ENCODE data around the gene ARID5A.
"Not testable (repeated sequence)": the region's sequence is repeated elsewhere in the genome, so short reads cannot be mapped to it uniquely, and the experiment has no call there.

The ARID5A gene

GRCh38 chr2:96536445-96537065, at the start of gene ARID5A:
TSS of gene ARID5A (plus strand) at chr2:96536752. CDS start at chr2:96536827, 75 bp downstream.
- peak; percentile 97 for DNase-seq (ENCODE audit: low spot score)

DNA sequence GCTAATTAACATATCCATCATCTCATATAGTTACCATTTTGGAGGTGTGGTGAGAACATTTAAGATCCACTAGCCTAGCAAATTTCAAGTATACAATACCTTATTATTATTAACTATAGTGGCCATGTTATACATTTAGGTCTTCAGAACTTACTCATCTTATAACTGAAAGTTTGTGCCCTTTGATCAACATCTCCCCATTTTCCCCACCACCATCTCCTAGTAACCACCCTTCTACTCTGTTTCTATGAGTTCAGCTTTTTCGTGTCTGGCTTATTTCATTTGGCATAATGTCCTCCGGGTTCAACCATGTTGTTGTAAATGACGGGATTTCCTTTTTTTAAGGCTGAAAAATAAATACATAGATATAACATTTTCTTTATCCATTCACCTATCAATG, 47.3 kb upstream of the ARID5A start:
- no peak for DNase-seq (ENCODE audit: low spot score)

DNA sequence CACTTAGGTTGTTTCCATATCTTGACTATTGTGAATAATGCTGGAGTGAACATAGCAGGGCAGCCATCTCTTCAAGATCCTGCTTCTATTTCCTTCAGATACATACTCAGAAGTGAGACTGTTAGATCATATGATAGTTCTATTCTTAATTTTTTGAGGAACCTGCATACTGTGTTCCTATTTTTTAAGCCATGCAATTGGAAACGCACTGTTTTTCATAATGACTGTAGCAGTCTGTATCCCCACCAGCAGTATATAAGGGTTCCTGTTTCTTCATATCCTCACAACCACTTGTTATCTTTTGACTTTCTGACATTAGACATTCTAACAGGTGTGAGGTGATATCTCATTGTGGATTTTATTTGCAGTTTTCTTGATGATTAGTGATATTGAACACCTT, 46.9 kb upstream of the ARID5A start:
- DNase-seq (ENCODE audit: low spot score): no peak

- DNase-seq (ENCODE audit: low spot score): no peak
These were observed 44.6 kb upstream of the ARID5A start for GRCh38 chr2:96491860-96492497.

DNA sequence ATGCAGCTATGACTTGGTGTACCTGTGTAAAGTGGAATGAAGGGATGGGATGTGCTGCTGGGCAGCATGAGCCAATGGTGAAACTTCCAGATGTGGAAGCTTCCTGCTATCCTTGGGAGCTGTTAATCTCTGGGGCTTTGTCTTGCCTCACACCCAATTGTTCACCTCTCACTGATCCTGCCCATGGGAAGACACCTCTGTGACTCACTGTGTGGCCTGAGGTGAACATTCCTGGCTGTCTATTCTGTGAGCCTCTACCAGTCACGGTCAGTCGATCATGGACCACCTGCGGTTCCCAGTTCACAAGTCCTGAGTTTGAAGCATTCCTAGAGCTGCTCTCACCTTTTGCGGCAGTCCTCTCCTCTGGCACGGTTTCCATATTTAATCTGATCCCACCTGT, 43.5 kb upstream of the ARID5A start:
- no peak for DNase-seq (ENCODE audit: low spot score)

GRCh38 chr2:96494188-96494587, 42.4 kb upstream of the ARID5A start:
- DNase-seq (ENCODE audit: low spot score): no peak

DNA sequence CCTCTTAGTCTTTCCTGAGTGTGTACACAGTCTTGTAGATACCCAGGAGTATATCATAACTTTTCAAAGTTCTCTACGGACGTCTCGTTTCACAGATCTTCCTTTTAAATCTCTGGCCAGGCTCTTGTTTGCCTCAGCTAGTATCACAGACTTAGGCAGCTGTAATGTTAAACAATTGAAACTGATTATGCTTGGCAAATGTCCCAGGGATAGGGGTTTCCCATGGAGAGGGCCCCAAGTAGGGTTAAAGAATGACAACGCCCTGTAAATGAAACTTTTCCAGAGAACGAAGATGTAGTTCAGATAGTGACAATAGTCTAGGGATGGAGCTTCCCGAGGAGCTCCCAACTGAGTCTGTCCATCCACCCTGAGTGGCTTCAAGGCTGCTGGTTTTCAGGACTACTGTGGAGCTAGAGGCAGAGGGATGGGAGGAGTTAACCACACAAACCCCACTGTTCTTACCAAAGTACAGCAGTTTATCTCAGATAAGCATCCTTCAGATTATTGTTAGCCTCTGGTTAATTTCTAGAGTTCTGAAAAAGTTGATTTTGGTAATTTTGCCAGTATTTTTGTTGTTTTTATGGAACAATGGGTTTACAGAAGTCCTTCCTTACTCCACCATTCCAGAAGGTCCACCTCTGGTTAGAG, 40.4 kb upstream of the ARID5A start:
- DNase-seq (ENCODE audit: low spot score): no peak

DNA sequence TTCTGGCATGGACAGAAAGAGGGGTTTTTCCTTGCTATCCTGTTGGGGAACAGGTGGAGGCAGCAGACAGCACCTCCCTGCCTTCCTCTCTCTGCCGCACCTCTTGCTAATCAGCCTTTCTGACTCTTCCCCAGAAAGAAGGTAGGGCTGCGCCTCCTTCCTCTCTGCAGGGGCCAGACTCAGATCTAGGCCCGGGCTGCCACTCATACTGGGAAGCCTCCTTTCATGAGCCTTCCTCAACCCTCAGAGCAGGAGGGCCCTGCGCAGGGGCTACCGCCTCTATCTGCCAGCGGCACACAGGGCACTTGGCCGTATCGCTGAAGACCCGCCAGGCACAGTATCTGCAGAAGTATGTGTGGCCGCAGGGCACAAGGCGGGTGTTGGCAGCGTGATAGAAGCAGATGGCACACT, 38.5 kb upstream of the ARID5A start:
- DNase-seq (ENCODE audit: low spot score): no peak

DNA sequence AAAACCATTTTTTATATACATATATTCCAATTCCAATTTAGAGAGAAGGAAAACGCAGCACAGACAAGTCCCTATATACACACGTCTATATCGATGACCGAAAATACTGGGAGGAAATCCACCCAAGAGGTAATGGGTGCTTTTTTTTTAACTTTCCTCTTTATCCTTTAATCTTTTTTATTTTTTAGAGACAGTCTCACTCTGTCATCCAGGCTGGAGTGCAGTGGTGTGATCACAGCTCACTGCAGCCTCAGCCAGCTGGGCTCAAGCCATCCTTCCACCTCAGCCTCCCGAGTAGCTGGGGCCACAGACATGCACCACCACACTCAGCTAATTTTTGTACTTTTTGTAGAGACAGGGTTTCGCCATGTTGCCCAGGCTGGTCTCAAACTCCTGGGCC, 37.9 kb upstream of the ARID5A start:
- not testable (repeated sequence) for DNase-seq (ENCODE audit: low spot score)

- DNase-seq (ENCODE audit: low spot score): no peak
These were observed 37.2 kb upstream of the ARID5A start for GRCh38 chr2:96499061-96499960.

GRCh38 chr2:96500385-96501066, 36.0 kb upstream of the ARID5A start:
- DNase-seq (ENCODE audit: low spot score): no peak

DNA sequence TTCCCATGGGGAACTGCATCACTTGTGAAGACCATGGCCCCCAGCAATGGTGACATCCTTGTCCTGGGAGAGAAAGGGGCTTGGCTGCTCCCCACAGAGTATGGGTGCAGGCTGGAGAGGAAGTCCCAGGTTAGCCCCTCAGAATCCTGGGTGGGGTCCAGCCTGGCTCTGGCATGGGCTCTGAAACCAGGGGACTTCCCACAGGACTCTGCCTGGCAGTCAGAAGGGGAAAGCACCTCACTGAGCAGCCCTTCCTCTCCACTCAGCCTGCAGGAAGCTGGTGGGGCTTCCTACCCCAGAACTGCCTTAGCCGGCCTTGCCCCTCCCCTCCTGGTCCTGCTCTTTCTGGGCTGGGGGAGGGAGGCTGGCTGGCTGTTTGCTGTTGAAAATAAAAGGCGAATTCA, 35.1 kb upstream of the ARID5A start:
- no peak for DNase-seq (ENCODE audit: low spot score)

- no peak for DNase-seq (ENCODE audit: low spot score)
These were observed 34.4 kb upstream of the ARID5A start for GRCh38 chr2:96501886-96502810.

- no peak for DNase-seq (ENCODE audit: low spot score)
These were observed 33.5 kb upstream of the ARID5A start for GRCh38 chr2:96502891-96503636.

DNA sequence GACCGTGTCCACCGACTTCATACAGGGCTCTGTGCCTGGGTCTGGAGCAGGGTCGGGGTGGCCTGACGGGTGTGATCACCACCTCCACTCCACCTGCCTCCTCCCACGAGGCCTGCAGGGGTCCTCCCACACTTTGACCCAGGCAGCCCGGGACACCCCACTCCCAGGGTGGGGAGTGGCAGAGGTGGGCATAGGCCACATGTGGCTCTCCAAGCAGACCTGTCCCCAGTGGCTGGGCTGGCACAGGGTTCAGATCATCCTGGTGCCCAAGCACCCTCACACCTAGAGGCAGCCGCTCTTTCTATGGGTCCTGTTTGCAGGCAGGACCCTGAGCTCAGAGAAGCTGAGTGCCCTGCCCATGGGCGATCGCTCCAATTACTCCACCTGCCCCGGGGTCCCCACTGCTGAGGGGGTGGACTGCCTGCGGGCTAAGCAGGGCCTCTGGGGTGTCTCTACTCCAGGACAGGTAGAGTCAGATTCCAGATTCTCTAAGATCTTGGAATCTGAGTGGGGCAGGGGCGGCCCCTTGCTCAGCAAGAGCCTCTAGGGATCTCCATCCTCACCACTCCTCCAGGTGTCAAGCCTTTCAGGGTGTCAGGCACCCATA, 32.8 kb upstream of the ARID5A start:
- DNase-seq (ENCODE audit: low spot score): no peak

DNA sequence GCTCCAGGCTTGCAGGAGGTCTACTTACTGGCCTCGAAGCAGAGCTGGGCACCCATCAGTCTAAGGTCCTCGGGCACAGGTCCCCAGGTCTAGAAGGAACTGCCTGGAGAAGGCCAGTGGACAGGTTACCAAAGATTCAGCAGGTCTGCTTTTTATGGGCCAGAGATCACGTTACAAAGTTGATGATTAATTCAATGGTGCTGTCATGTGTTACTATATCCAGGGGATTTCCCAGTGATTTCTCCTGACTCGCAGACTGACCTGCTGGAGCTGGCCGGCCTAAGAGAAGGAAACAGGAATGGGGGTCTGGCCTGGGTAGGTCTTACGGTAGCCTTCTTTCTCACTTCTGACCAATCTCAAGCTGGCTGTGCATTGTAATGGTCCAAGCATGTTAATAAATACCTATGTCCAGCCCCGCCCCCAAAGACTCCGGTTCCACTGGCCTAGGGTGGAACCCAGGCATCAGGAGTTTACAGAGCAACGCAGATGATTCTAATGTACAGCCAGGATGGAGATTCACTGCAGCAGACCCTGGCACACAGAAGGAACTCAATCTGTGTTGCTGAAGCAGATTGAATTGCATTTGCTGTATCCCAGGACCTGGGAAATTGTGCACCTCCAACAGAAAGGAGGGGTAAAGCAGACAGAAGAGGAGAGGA, 31.2 kb upstream of the ARID5A start, which contains the start of gene NEURL3:
Gene NEURL3, minus strand, starts transcription at position 127 of the 659 bp plus-strand sequence. Its CDS starts 71 bp downstream, at position 56.
- peak; percentile 38 for DNase-seq (ENCODE audit: low spot score)

- DNase-seq (ENCODE audit: low spot score): no peak
These were observed 30.3 kb upstream of the ARID5A start for GRCh38 chr2:96506016-96506906.

DNA sequence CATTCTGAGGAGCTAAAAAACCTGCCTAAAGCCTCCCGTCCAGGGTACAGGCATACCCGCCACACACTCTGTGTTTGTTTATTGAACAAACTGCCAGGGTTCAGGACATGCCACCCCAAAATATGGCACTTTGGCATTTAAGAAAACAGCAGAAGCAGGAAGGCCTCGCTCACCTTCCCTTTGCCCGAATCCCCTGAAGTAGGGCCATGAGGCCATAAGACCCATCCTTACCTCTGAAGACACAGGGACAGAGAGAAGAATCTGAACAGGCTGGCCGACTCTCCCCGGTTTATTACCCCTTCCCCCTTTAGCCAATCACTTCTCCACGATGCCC, 29.7 kb upstream of the ARID5A start:
- DNase-seq (ENCODE audit: low spot score): no peak
